Activated CD4-positive, alpha-beta T cell treated with anti-CD3 and anti-CD28 coated beads, Interleukin-2, amount 10 ng/mL, durations not matched to agents 7 days and 5 days (primary cell): ENCODE measurements around the gene GLI1. TPM values are rescaled to one million over a fixed set of nuclear protein-coding genes. Genes with fewer than 3 reads are reported as not detected.
"Not testable (repeated sequence)": the region's sequence is repeated elsewhere in the genome, so short reads cannot be mapped to it uniquely, and the experiment has no call there.

Experiments used
- CTCF ChIA-PET: fragments of 350-600 bp; sonication (Branson Sonifier 250); formaldehyde crosslinking; loops from one replicate; lab custom pipeline; 2021; ENCODE audit warnings: antibody characterized with exemption; lab: Charles Lee
- POLR2A ChIA-PET: fragments of 350-600 bp; sonication (Branson Sonifier 250); formaldehyde crosslinking; loops from one replicate; lab custom pipeline; 2021; ENCODE audit warnings: antibody characterized with exemption; lab: Charles Lee
- DNase-seq: peaks from one replicate; pipeline ENCODE4 v3.0.0-alpha.2; 2020
- H3K27ac Mint-ChIP-seq: one replicate; pipeline ENCODE4 v1.8.0; 2021; ENCODE audit warnings: mild to moderate bottlenecking, moderate library complexity, mixed read lengths
- H3K27me3 Mint-ChIP-seq: one replicate; pipeline ENCODE4 v1.8.0; 2021; ENCODE audit warnings: mixed read lengths
- H3K36me3 Mint-ChIP-seq: one replicate; pipeline ENCODE4 v1.8.0; 2021; ENCODE audit warnings: low read depth, mixed read lengths
- H3K4me1 Mint-ChIP-seq: one replicate; pipeline ENCODE4 v1.8.0; 2021; ENCODE audit warnings: mixed read lengths
- H3K4me3 Mint-ChIP-seq: one replicate; pipeline ENCODE4 v1.8.0; 2021; ENCODE audit warnings: mild to moderate bottlenecking, moderate library complexity, mixed read lengths
- H3K9me3 Mint-ChIP-seq: one replicate; pipeline ENCODE4 v1.8.0; 2021; ENCODE audit warnings: mixed read lengths
- total RNA-seq, 2 experiments: library from RNA; stranded (reverse); gene quantifications; one replicate each; pipeline ENCODE4 v1.2.3, GENCODE V29; 2021

GLI1 gene
- total RNA-seq, 2 experiments from 2014 or later: 0.52 to 0.94 TPM

GRCh38 chr12:57514720-57515407 is 55.3 kb downstream of the GLI1 start:
- peaks cover 26% of the 10 kb centered on the region for H3K4me1 Mint-ChIP-seq
- no peak overlapping the region for H3K27ac Mint-ChIP-seq
- DNase-seq: no peak
- ChIA-PET CTCF (interaction anchor here (0.5 to 3.0 kb wide), 4 partner anchors 9 to 87 kb away, joined by 3 to 16 read pairs (median 4); no protein-coding TSS in a partner anchor), POLR2A (no interaction called here)
- peaks cover 70% of the 10 kb centered on the region for H3K36me3 Mint-ChIP-seq
- no peaks in the 10 kb centered on the region for H3K27me3 Mint-ChIP-seq
- H3K4me3 Mint-ChIP-seq: no peak overlapping the region
- H3K9me3 Mint-ChIP-seq: no peaks in the 10 kb centered on the region

GRCh38 chr12:57515408-57515933 is 55.9 kb downstream of the GLI1 start:
- Mint-ChIP-seq H3K27me3 (no peaks in the 10 kb centered on the region), H3K4me3 (no peak overlapping the region), H3K4me1 (peaks cover 26% of the 10 kb centered on the region), H3K36me3 (peaks cover 73% of the 10 kb centered on the region), H3K9me3 (no peaks in the 10 kb centered on the region), H3K27ac (no peak overlapping the region)
- ChIA-PET POLR2A (no interaction called here), CTCF (interaction anchor here (0.7 to 3.0 kb wide), 6 partner anchors 8 to 33 kb away, joined by 3 to 16 read pairs (median 4); no protein-coding TSS in a partner anchor)
- no peak for DNase-seq

GRCh38 chr12:57515934-57516541 is 56.5 kb downstream of the GLI1 start:
- peaks cover 73% of the 10 kb centered on the region for H3K36me3 Mint-ChIP-seq
- H3K4me1 Mint-ChIP-seq: peaks cover 29% of the 10 kb centered on the region
- H3K27ac Mint-ChIP-seq: no peak overlapping the region
- no peaks in the 10 kb centered on the region for H3K27me3 Mint-ChIP-seq
- CTCF ChIA-PET: interaction anchor here (0.7 to 3.0 kb wide), 7 partner anchors 12 to 33 kb away, joined by 3 to 16 read pairs (median 4); no protein-coding TSS in a partner anchor
- H3K4me3 Mint-ChIP-seq: no peak overlapping the region
- no peak for DNase-seq
- POLR2A ChIA-PET: no interaction called here
- no peaks in the 10 kb centered on the region for H3K9me3 Mint-ChIP-seq

- no peak overlapping the region for H3K4me3 Mint-ChIP-seq
- CTCF ChIA-PET: interaction anchor here (1.0 to 3.0 kb wide), 6 partner anchors 12 to 34 kb away, joined by 3 to 16 read pairs (median 4); no protein-coding TSS in a partner anchor
- DNase-seq: no peak
Measured at GRCh38 chr12:57516617-57517153, 57.1 kb downstream of the GLI1 start.

GRCh38 chr12:57517187-57517586 is 57.6 kb downstream of the GLI1 start:
- CTCF ChIA-PET: interaction anchor here (1.1 to 3.0 kb wide), 6 partner anchors 13 to 28 kb away, joined by 3 to 16 read pairs (median 4); no protein-coding TSS in a partner anchor
- Mint-ChIP-seq H3K4me3 (no peak overlapping the region), H3K9me3 (no peaks in the 10 kb centered on the region), H3K27ac (peak overlapping the region; percentile 60), H3K36me3 (peaks cover 64% of the 10 kb centered on the region), H3K27me3 (no peaks in the 10 kb centered on the region), H3K4me1 (peaks cover 38% of the 10 kb centered on the region)
- POLR2A ChIA-PET: interaction anchor here (0.6 kb wide), 1 partner anchor 28 kb away, joined by 3 read pairs; no protein-coding TSS in a partner anchor
- no peak for DNase-seq

More at GRCh38 chr12:57516617-57517153, 57.1 kb downstream of the GLI1 start:
- POLR2A ChIA-PET: interaction anchor here (0.6 kb wide), 1 partner anchor 29 kb away, joined by 3 read pairs; no protein-coding TSS in a partner anchor
- no peaks in the 10 kb centered on the region for H3K27me3 Mint-ChIP-seq
- H3K27ac Mint-ChIP-seq: peak overlapping the region; percentile 50
- H3K36me3 Mint-ChIP-seq: peaks cover 68% of the 10 kb centered on the region
- H3K9me3 Mint-ChIP-seq: no peaks in the 10 kb centered on the region
- H3K4me1 Mint-ChIP-seq: peaks cover 35% of the 10 kb centered on the region

- H3K9me3 Mint-ChIP-seq, DNase-seq, POLR2A ChIA-PET, H3K4me3 Mint-ChIP-seq, H3K27me3 Mint-ChIP-seq: not testable (repeated sequence)
- CTCF ChIA-PET: interaction anchor here (1.5 to 2.5 kb wide), 2 partner anchors 13 to 16 kb away, joined by 3 to 7 read pairs; no protein-coding TSS in a partner anchor
- peaks cover 40% of the 10 kb centered on the region for H3K4me1 Mint-ChIP-seq
- H3K36me3 Mint-ChIP-seq: peaks cover 59% of the 10 kb centered on the region
- H3K27ac Mint-ChIP-seq: peak overlapping the region; percentile 60
Measured at GRCh38 chr12:57517718-57518117, 58.1 kb downstream of the GLI1 start.

GRCh38 chr12:57518176-57518919 is 58.8 kb downstream of the GLI1 start:
- no peaks in the 10 kb centered on the region for H3K27me3 Mint-ChIP-seq
- CTCF ChIA-PET: interaction anchor here (1.5 to 2.5 kb wide), 2 partner anchors 14 to 17 kb away, joined by 3 to 7 read pairs; no protein-coding TSS in a partner anchor
- peak overlapping the region; percentile 50 for H3K27ac Mint-ChIP-seq
- H3K4me3 Mint-ChIP-seq: peak overlapping the region; percentile 96
- H3K9me3 Mint-ChIP-seq: no peaks in the 10 kb centered on the region
- H3K36me3 Mint-ChIP-seq: peaks cover 53% of the 10 kb centered on the region
- POLR2A ChIA-PET: no interaction called here
- no peak for DNase-seq
- H3K4me1 Mint-ChIP-seq: peaks cover 43% of the 10 kb centered on the region

- no peak for DNase-seq
- no peaks in the 10 kb centered on the region for H3K27me3 Mint-ChIP-seq
- H3K4me3 Mint-ChIP-seq: peak overlapping the region; percentile 96
- POLR2A ChIA-PET: interaction anchor here (0.6 kb wide), 1 partner anchor 830 kb away, joined by 3 read pairs; no protein-coding TSS in a partner anchor
- H3K9me3 Mint-ChIP-seq: no peaks in the 10 kb centered on the region
- peak overlapping the region; percentile 100 for H3K27ac Mint-ChIP-seq
- CTCF ChIA-PET: interaction anchor here (1.8 kb wide), 1 partner anchor 16 kb away, joined by 7 read pairs; no protein-coding TSS in a partner anchor
- H3K36me3 Mint-ChIP-seq: peaks cover 51% of the 10 kb centered on the region
- H3K4me1 Mint-ChIP-seq: peaks cover 52% of the 10 kb centered on the region
Measured at GRCh38 chr12:57518920-57519795, 59.6 kb downstream of the GLI1 start.

GRCh38 chr12:57519796-57520052 is 60.1 kb downstream of the GLI1 start:
- DNase-seq: peak; percentile 32
- CTCF ChIA-PET: interaction anchor here (1.8 kb wide), 1 partner anchor 16 kb away, joined by 7 read pairs; no protein-coding TSS in a partner anchor
- POLR2A ChIA-PET: interaction anchor here (0.6 kb wide), 1 partner anchor 830 kb away, joined by 3 read pairs; no protein-coding TSS in a partner anchor
- Mint-ChIP-seq H3K4me1 (peaks cover 57% of the 10 kb centered on the region), H3K9me3 (no peaks in the 10 kb centered on the region), H3K27me3 (no peaks in the 10 kb centered on the region), H3K27ac (peak overlapping the region; percentile 100), H3K4me3 (peak overlapping the region; percentile 96), H3K36me3 (peaks cover 50% of the 10 kb centered on the region)

- Mint-ChIP-seq H3K36me3 (peaks cover 49% of the 10 kb centered on the region), H3K27ac (peak within 1 kb of the TSS; percentile 100), H3K4me3 (peak within 1 kb of the TSS; percentile 96), H3K9me3 (no peaks in the 10 kb centered on the region), H3K4me1 (peaks cover 61% of the 10 kb centered on the region), H3K27me3 (no peaks in the 10 kb centered on the region)
- peak; percentile 99 for DNase-seq
- POLR2A ChIA-PET: no interaction called here
- CTCF ChIA-PET: interaction anchor here (1.3 to 1.8 kb wide), 2 partner anchors 17 to 62 kb away, joined by 3 to 7 read pairs; no protein-coding TSS in a partner anchor
Measured at GRCh38 chr12:57520053-57520818, 60.7 kb downstream of the GLI1 start, which contains the start of gene DDIT3. Gene DDIT3 (minus strand): TSS chr12:57520514. CDS start chr12:57517406, 3,108 bp downstream.
